A549 (cell line): Measurements from ENCODE around the gene ANO4. TPM values are rescaled to one million over a fixed set of nuclear protein-coding genes. Genes with fewer than 3 reads are reported as not detected.
A peak's percentile ranks its signal among the peaks of the same experiment; 100 is the strongest.

Experiments used
- ATAC-seq, 2 experiments: fragments of 200-7000 bp in 1 of 2; fragments of >200 bp in 1 of 2; cut with Nextera tagmentation in 1 of 2; cut with Tn5 transposase in 1 of 2; 3 replicates each; pipeline versions ENCODE4 v1.8.0 to v1.9.1; 2018 to 2020; ENCODE audit warnings: mild to moderate bottlenecking in 1 of 2, moderate library complexity in 1 of 2
- CTCF ChIA-PET: fragments of 300-600 bp; sonication (Branson Sonifier 250); formaldehyde crosslinking; extraction: SDS; loops from one replicate; lab custom pipeline; 2021; ENCODE audit warnings: antibody characterized with exemption, inconsistent platforms; lab: Yijun Ruan, JAX
- POLR2A ChIA-PET: fragments of 350-600 bp; formaldehyde crosslinking; extraction: SDS; loops from one replicate; lab custom pipeline; 2021; ENCODE audit warnings: antibody characterized with exemption, inconsistent platforms; lab: Yijun Ruan, JAX
- DNase-seq, 2 experiments: peaks; one replicate each; pipeline versions ENCODE4 v3.0.0 to v3.0.0-alpha.2; 2011 to 2016; ENCODE audit warnings: low read depth in 1 of 2, low spot score in 1 of 2
- FAIRE-seq: peaks from 2 replicates; lab custom pipeline; 2011; peaks lifted over from hg19 to GRCh38; lab: Jason Lieb, UNC
- H3K27ac ChIP-seq, 2 experiments: fragments of >200 bp; sonication (Bioruptor Twin); formaldehyde crosslinking; 3 replicates each; pipeline ENCODE4 v1.5.1; 2016 to 2017
- H3K4me1 ChIP-seq: fragments of >200 bp; sonication (Bioruptor Twin); formaldehyde crosslinking; 3 replicates; pipeline ENCODE4 v1.6.1; 2016
- H3K4me2 ChIP-seq: fragments of >200 bp; sonication (Bioruptor Twin); formaldehyde crosslinking; 3 replicates; pipeline ENCODE4 v1.6.1; 2016
- H3K4me3 ChIP-seq: fragments of >200 bp; sonication (Bioruptor Twin); formaldehyde crosslinking; 3 replicates; pipeline ENCODE4 v1.5.1; 2016
- H3K9me3 ChIP-seq: fragments of >200 bp; sonication (Bioruptor Twin); formaldehyde crosslinking; 3 replicates; pipeline ENCODE4 v1.6.1; 2016
- ATOH8 ChIP-seq: fragments of 250-450 bp; sonication (Bioruptor Pico); IDR thresholded peaks from 2 replicates; pipeline ENCODE4 v1.5.0; 2020; ENCODE audit warnings: low read depth, mild to moderate bottlenecking, moderate library complexity
- BCL3 ChIP-seq: fragments of >200 bp; sonication (Bioruptor Twin); formaldehyde crosslinking; IDR thresholded peaks from 3 replicates; pipeline ENCODE4 v1.6.1; 2016
- CBX2 ChIP-seq: fragments of 200-600 bp; sonication (generic); IDR thresholded peaks from 2 replicates; pipeline ENCODE4 v1.6.1; 2016; ENCODE audit warnings: low read depth, mild to moderate bottlenecking, borderline replicate concordance
- CBX8 ChIP-seq: fragments of 200-600 bp; sonication (generic); IDR thresholded peaks from 2 replicates; pipeline ENCODE4 v1.6.1; 2016
- CHD4 ChIP-seq: fragments of 200-600 bp; sonication (generic); IDR thresholded peaks from 2 replicates; pipeline ENCODE4 v1.6.1; 2016; ENCODE audit warnings: antibody characterized with exemption, mild to moderate bottlenecking, borderline replicate concordance
- ELK1 ChIP-seq: fragments of 150-350 bp; IDR thresholded peaks from 2 replicates; pipeline ENCODE4 v1.6.1; 2014; ENCODE audit warnings: low read depth, mild to moderate bottlenecking, low read length
- FOSB ChIP-seq: fragments of 250-450 bp; sonication (Bioruptor Pico); IDR thresholded peaks from 2 replicates; pipeline ENCODE4 v1.5.0; 2020; ENCODE audit warnings: mild to moderate bottlenecking, moderate library complexity
- FOSL2 ChIP-seq, 2 experiments: fragments of 450-650 bp in 1 of 2; fragments of >200 bp in 1 of 2; sonication (Bioruptor Twin) in 1 of 2; formaldehyde crosslinking; IDR thresholded peaks; 2 replicates each; pipeline versions ENCODE4 v1.5.0 to v1.6.1; 2016 to 2020; ENCODE audit warnings: mild to moderate bottlenecking in 1 of 2, moderate library complexity in 1 of 2
- FOXS1 ChIP-seq: fragments of 250-450 bp; sonication (Bioruptor Pico); IDR thresholded peaks from 2 replicates; pipeline ENCODE4 v1.5.0; 2020; ENCODE audit warnings: mild to moderate bottlenecking, moderate library complexity
- GATA3 ChIP-seq: IDR thresholded peaks from 2 replicates; pipeline ENCODE4 v1.6.1; 2012; ENCODE audit warnings: borderline replicate concordance
- HES2 ChIP-seq: fragments of >200 bp; sonication (Bioruptor Twin); formaldehyde crosslinking; IDR thresholded peaks from 2 replicates; pipeline ENCODE4 v1.6.1; 2016
- HEYL ChIP-seq: fragments of 250-450 bp; sonication (Bioruptor Pico); IDR thresholded peaks from 2 replicates; pipeline ENCODE4 v1.8.0; 2021; ENCODE audit warnings: mild to moderate bottlenecking, moderate library complexity
- HMGXB4 ChIP-seq: fragments of 250-450 bp; sonication (Bioruptor Pico); IDR thresholded peaks from 2 replicates; pipeline ENCODE4 v1.5.0; 2021; ENCODE audit warnings: mild to moderate bottlenecking, moderate library complexity, borderline replicate concordance
- JUNB ChIP-seq: fragments of >200 bp; sonication (Bioruptor Twin); formaldehyde crosslinking; IDR thresholded peaks from 2 replicates; pipeline ENCODE4 v1.6.1; 2016
- MAFK ChIP-seq: fragments of 450-650 bp; IDR thresholded peaks from 2 replicates; pipeline ENCODE4 v1.6.1; 2014; ENCODE audit not compliant: partially characterized antibody
- MYC ChIP-seq: IDR thresholded peaks from 2 replicates; pipeline ENCODE4 v1.6.1; 2012; ENCODE audit warnings: mild to moderate bottlenecking, inconsistent platforms, low read length, improper control_type of control experiment, borderline replicate concordance
- NFE2L2 ChIP-seq: fragments of 150-350 bp; conservative IDR thresholded peaks from 2 replicates; pipeline ENCODE4 v1.6.1; 2014; ENCODE audit warnings: low read length
- NPAS2 ChIP-seq: fragments of 250-450 bp; sonication (Bioruptor Pico); IDR thresholded peaks from 2 replicates; pipeline ENCODE4 v1.8.0; 2022; ENCODE audit warnings: mild to moderate bottlenecking, moderate library complexity, borderline replicate concordance
- PHF8 ChIP-seq: fragments of 200-600 bp; sonication (generic); IDR thresholded peaks from 2 replicates; pipeline ENCODE4 v1.6.1; 2016; ENCODE audit warnings: low read depth, mild to moderate bottlenecking, antibody characterized with exemption, moderate library complexity, borderline replicate concordance
- RAD21 ChIP-seq, 2 experiments: fragments of >200 bp in 1 of 2; sonication (Bioruptor Twin) in 1 of 2; formaldehyde crosslinking in 1 of 2; IDR thresholded peaks in 1 of 2; conservative IDR thresholded peaks in 1 of 2; 2 replicates in 1 of 2; 3 replicates in 1 of 2; pipeline ENCODE4 v1.6.1; 2012 to 2018; ENCODE audit warnings: inconsistent platforms in 1 of 2
- RARB ChIP-seq: fragments of 250-450 bp; sonication (Bioruptor Pico); IDR thresholded peaks from 2 replicates; pipeline ENCODE4 v1.8.0; 2021; ENCODE audit warnings: mild to moderate bottlenecking, moderate library complexity
- RFX5 ChIP-seq: fragments of 450-650 bp; IDR thresholded peaks from 2 replicates; pipeline ENCODE4 v1.7.1; 2014; ENCODE audit warnings: antibody characterized with exemption, mild to moderate bottlenecking, moderate library complexity
- SMC3 ChIP-seq: fragments of >200 bp; sonication (Bioruptor Twin); formaldehyde crosslinking; IDR thresholded peaks from 3 replicates; pipeline ENCODE4 v1.6.1; 2018; ENCODE audit warnings: inconsistent platforms
- SREBF2 ChIP-seq: fragments of 450-650 bp; IDR thresholded peaks from 2 replicates; pipeline ENCODE4 v1.6.1; 2014; ENCODE audit warnings: mild to moderate bottlenecking, moderate library complexity
- TP53 ChIP-seq: fragments of 250-450 bp; sonication (Bioruptor Pico); IDR thresholded peaks from 2 replicates; pipeline ENCODE4 v1.5.0; 2021; ENCODE audit warnings: mild to moderate bottlenecking, moderate library complexity
- ZFP36 ChIP-seq: fragments of 450-650 bp; IDR thresholded peaks from 2 replicates; pipeline ENCODE4 v1.6.1; 2014; ENCODE audit warnings: borderline replicate concordance; ENCODE audit not compliant: partially characterized antibody
- WGBS: methylation state at CpG from one replicate; pipeline ENCODE4 v1.1.6; 2017; ENCODE audit errors: missing lambda C conversion rate; 5-methylcytosine and 5-hydroxymethylcytosine counted together
- polyA plus RNA-seq, 4 experiments: library from polyadenylated mRNA; depleted of rRNA in 3 of 4; stranded (reverse); fragments of >200 nt; fragmentation: RNase III in 1 of 4; extraction: RNeasy Plus Mini Kit Qiagen cat#74134 plus additional on column Dnase treatment in 1 of 4; gene quantifications; 2 replicates in 3 of 4; 3 replicates in 1 of 4; pipeline ENCODE4 v1.2.3, GENCODE V29; 2011 to 2017

The ANO4 gene
- polyA plus RNA-seq, 2 of the 4 experiments (the other 2 are of a cell fraction), result 0.17 TPM; not detected in 1

- WGBS, result 32% methylated on average over 2 of the region's 2 CpGs
- ChIA-PET POLR2A (no interaction called here), CTCF (no interaction called here)
- TF ChIP-seq CBX8, result no peak
- no peak for TF ChIP-seq CHD4
- no peak for TF ChIP-seq FOSB (CRISPR knock-in tag)
- no peak for TF ChIP-seq HEYL (CRISPR knock-in tag)
- TF ChIP-seq HES2, result no peak
- TF ChIP-seq FOSL2 (IDR thresholded peaks at IDR 0.05), result no peak
- TF ChIP-seq FOSL2 (CRISPR knock-in tag; IDR thresholded peaks at IDR 0.05), result no peak
- no peak for TF ChIP-seq MYC
- no peak for TF ChIP-seq MAFK
- TF ChIP-seq PHF8, result no peak
- TF ChIP-seq ATOH8 (CRISPR knock-in tag), result no peak
- TF ChIP-seq ELK1, result no peak
- DNase-seq (no peak), FAIRE-seq (no peak), ATAC-seq (no peak)
- H3K4me1 ChIP-seq, result 0 out of 3 replicates have a peak, but pooled peaks cover 8% of the 10 kb centered on the region
- H3K9me3 ChIP-seq, result peaks cover 12% of the 10 kb centered on the region; the same call in 2 of the 3 replicates
- H3K4me2 ChIP-seq, result no peak overlapping the region
- no peak overlapping the region for H3K27ac ChIP-seq
- H3K4me3 ChIP-seq, result no peak overlapping the region
These were observed 220.5 kb downstream of the ANO4 start for GRCh38 chr12:101015044-101015443.

GRCh38 chr12:101018540-101018939 lies 224.0 kb downstream of the ANO4 start:
- POLR2A ChIA-PET, result no interaction called here
- H3K4me2 ChIP-seq, result no peak overlapping the region; the same call in 2 of the 3 replicates
- H3K27ac ChIP-seq, result no peak overlapping the region
- DNase-seq, result peak; percentile 5 to 46
- H3K4me3 ChIP-seq, result no peak overlapping the region
- H3K9me3 ChIP-seq, result peaks cover 20% of the 10 kb centered on the region
- peaks cover 23% of the 10 kb centered on the region; the same call in 1 of the 3 replicates for H3K4me1 ChIP-seq
- no peak for TF ChIP-seq ZFP36
- peak; percentile 12; the same call in 1 of the 2 replicates for TF ChIP-seq FOSL2 (IDR thresholded peaks at IDR 0.05)
- TF ChIP-seq FOSL2 (CRISPR knock-in tag; IDR thresholded peaks at IDR 0.05), result no peak
- TF ChIP-seq HMGXB4 (CRISPR knock-in tag), result no peak
- TF ChIP-seq MAFK, result peak; percentile 92
- TF ChIP-seq CHD4, result no peak
- TF ChIP-seq NFE2L2, result no peak
- no peak for TF ChIP-seq TP53 (CRISPR knock-in tag)
- no peak for TF ChIP-seq CBX2
- TF ChIP-seq GATA3, result no peak
- CTCF ChIA-PET, result no interaction called here
- 3% methylated on average over 2 of the region's 2 CpGs for WGBS
- ATAC-seq, result peak; percentile 70 to 73
- FAIRE-seq, result peak; percentile 51

- CTCF ChIA-PET, result no interaction called here
These were observed 224.6 kb downstream of the ANO4 start for GRCh38 chr12:101019201-101019600.

More at GRCh38 chr12:101019201-101019600, 224.6 kb downstream of the ANO4 start:
- 18% methylated on average over 4 of the region's 4 CpGs for WGBS
- H3K27ac ChIP-seq, result no peak overlapping the region
- TF ChIP-seq CHD4 (no peak), JUNB (no peak), SREBF2 (no peak), TP53 (CRISPR knock-in tag) (no peak), NPAS2 (CRISPR knock-in tag) (no peak), FOXS1 (no peak), SMC3 (no peak), RARB (CRISPR knock-in tag) (no peak), BCL3 (no peak), FOSB (CRISPR knock-in tag) (no peak), NFE2L2 (no peak), CBX2 (no peak), HMGXB4 (CRISPR knock-in tag) (no peak), RFX5 (no peak), RAD21 (conservative IDR thresholded peaks at IDR 0.05 in 1 of 2, IDR thresholded peaks at IDR 0.05 in 1 of 2) (no peak)
- DNase-seq (no peak), ATAC-seq (no peak), FAIRE-seq (no peak)
- no peak overlapping the region for H3K4me2 ChIP-seq
- POLR2A ChIA-PET, result no interaction called here
- H3K4me3 ChIP-seq, result no peak overlapping the region
- H3K9me3 ChIP-seq, result peaks cover 20% of the 10 kb centered on the region
- peaks cover 23% of the 10 kb centered on the region; the same call in 1 of the 3 replicates for H3K4me1 ChIP-seq
